Left lung (tissue), 10 donors: Measurements from ENCODE around the gene LYST. TPM values are rescaled to one million over a fixed set of nuclear protein-coding genes. Genes with fewer than 3 reads are reported as not detected.
A peak's percentile ranks its signal among the peaks of the same experiment; 100 is the strongest.

Experiments used
- ATAC-seq: fragments of 200-7000 bp; cut with Tn5 transposase; one replicate; pipeline ENCODE4 v1.9.1; 2020; ENCODE audit warnings: moderate library complexity
- DNase-seq, 4 donors: peaks; one replicate each; pipeline ENCODE4 v3.0.0-alpha.2; 2013 to 2020
- H3K27ac ChIP-seq, 2 donors: fragments of 200-600 bp; sonication (generic) in 1 of 2; one replicate each; pipeline versions ENCODE4 v1.5.0 to v1.8.0; 2020 to 2021
- H3K27me3 ChIP-seq, 2 donors: fragments of 200-600 bp; sonication (generic) in 1 of 2; one replicate each; pipeline versions ENCODE4 v1.5.0 to v1.8.0; 2020 to 2021
- H3K36me3 ChIP-seq, 2 donors: fragments of 200-600 bp; sonication (generic) in 1 of 2; one replicate each; pipeline versions ENCODE4 v1.5.0 to v1.8.0; 2020 to 2021
- H3K4me1 ChIP-seq, 2 donors: fragments of 200-600 bp; one replicate each; pipeline ENCODE4 v1.8.0; 2021
- H3K4me3 ChIP-seq, 2 donors: fragments of 200-600 bp; sonication (generic) in 1 of 2; one replicate each; pipeline versions ENCODE4 v1.5.0 to v1.8.0; 2020 to 2021; ENCODE audit warnings: mild to moderate bottlenecking in 1 of 2
- H3K9me3 ChIP-seq, 2 donors: fragments of 200-600 bp; sonication (generic) in 1 of 2; one replicate each; pipeline versions ENCODE4 v1.5.0 to v1.8.0; 2020 to 2021
- intact Hi-C, 2 donors: fragments of 100-400 bp; cut with DNase I; formaldehyde crosslinking; loops; one replicate each; pipeline versions ENCODE4 v1.11.2 to v1.14.2; 2022
- polyA plus RNA-seq, 6 donors: library from polyadenylated mRNA; unstranded; fragments of 120-200 nt; gene quantifications; one replicate each; pipeline ENCODE4 v1.2.1, GENCODE V29; 2013; ENCODE audit not compliant: insufficient read length in 6 of 6
- total RNA-seq, 2 donors: library from RNA; stranded (reverse); fragmentation: NEBNext Ultra II Directional; extraction: Animal tissue kit (Norgen Biotek cat#: 25700); gene quantifications; one replicate each; pipeline ENCODE4 v1.2.1, GENCODE V29; 2021
- TF ChIP-seq, protein P1 (sequence below), 2 donors: fragments of 200-600 bp; sonication (generic) in 1 of 2; IDR thresholded peaks; one replicate each; pipeline versions ENCODE4 v1.5.0 to v1.8.0; 2021; ENCODE audit warnings: antibody characterized with exemption in 2 of 2
- donor health status: DM: no; HTN: yes; CAD: no.
- donor health status: DM: no; HTN: no; CAD: no.

The LYST gene
- total and polyA plus RNA-seq, 8 donors: 10.3 to 64.9 (median 13.0) TPM

DNA sequence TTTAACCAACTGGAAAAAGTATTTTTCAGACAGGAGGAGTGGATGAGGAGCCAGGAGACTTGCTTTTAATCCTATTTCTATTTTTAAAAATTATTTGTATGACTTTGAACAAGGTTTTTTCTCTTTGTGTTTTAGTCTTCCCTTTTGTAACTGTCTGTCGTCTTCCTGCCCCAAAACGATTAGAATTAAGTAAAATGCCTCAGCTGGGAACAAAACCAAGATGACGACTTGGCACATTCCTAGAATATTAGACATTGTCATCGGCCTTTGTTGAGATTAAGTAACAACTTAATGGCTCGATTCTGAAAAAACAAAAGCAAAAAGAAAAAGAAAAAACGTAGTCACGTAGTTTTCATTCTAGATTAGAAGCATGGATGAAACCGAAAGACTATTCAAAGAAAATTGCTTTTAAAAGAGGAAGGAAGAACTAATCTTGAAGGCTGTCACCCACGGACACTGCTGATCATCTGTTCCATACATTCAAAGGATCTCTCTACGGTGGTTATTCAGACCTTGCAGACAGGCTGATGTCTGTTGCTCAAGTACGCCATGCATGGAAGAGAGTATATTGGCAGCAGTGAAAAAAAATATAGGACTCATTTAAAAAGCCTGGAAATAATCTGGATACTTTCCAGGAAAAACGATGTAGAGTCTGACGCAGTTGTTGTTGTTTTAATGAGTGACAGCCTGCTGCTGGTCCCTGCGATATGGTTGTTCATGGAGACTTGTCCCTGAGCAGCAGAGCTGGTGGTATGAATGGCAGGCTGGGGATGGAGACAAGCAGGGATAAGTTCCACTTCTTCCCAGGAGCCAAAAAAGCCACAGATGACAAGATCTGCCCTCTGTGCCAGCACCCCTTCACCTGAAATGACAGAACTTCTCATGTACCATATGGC lies 234.0 kb downstream of the LYST start:
- Histone ChIP-seq H3K36me3 (no peaks in the 10 kb centered on the region), H3K9me3 (no peaks in the 10 kb centered on the region), H3K27ac (no peak overlapping the region), H3K27me3 (peaks cover 0 to 19% of the 10 kb centered on the region in 2 donors), H3K4me1 (peaks cover 0 to 5% of the 10 kb centered on the region in 2 donors), H3K4me3 (no peak overlapping the region)
- ATAC-seq: no peak
- DNase-seq: peak in 2 of 4 donors; percentile 22 to 48
- TF ChIP-seq, protein P1, sequence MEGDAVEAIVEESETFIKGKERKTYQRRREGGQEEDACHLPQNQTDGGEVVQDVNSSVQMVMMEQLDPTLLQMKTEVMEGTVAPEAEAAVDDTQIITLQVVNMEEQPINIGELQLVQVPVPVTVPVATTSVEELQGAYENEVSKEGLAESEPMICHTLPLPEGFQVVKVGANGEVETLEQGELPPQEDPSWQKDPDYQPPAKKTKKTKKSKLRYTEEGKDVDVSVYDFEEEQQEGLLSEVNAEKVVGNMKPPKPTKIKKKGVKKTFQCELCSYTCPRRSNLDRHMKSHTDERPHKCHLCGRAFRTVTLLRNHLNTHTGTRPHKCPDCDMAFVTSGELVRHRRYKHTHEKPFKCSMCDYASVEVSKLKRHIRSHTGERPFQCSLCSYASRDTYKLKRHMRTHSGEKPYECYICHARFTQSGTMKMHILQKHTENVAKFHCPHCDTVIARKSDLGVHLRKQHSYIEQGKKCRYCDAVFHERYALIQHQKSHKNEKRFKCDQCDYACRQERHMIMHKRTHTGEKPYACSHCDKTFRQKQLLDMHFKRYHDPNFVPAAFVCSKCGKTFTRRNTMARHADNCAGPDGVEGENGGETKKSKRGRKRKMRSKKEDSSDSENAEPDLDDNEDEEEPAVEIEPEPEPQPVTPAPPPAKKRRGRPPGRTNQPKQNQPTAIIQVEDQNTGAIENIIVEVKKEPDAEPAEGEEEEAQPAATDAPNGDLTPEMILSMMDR (IDR thresholded peaks at IDR 0.05): no peak
- intact Hi-C loops: no loop called here

DNA sequence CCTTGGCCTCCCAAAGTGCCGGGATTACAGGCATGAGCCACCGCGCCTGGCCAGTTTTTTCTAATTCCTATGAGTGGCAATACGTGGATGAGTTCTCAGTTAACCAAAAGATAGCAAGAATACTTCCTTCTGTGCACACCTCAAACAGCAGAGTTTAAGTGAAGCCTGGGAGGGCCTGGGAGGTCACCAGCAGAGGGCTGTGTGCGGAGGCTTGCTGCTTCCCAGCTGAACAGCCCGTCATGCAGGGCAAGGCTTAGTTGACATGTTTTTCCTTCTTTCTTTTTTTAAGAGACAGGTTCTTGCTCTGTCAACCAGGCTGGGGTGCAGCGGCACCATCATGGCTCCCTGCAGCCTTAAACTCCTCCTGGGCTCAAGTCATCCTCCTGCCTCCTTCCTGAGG lies 234.9 kb downstream of the LYST start:
- no peaks in the 10 kb centered on the region for H3K36me3 ChIP-seq
- intact Hi-C loops: no loop called here
- DNase-seq: no peak

DNA sequence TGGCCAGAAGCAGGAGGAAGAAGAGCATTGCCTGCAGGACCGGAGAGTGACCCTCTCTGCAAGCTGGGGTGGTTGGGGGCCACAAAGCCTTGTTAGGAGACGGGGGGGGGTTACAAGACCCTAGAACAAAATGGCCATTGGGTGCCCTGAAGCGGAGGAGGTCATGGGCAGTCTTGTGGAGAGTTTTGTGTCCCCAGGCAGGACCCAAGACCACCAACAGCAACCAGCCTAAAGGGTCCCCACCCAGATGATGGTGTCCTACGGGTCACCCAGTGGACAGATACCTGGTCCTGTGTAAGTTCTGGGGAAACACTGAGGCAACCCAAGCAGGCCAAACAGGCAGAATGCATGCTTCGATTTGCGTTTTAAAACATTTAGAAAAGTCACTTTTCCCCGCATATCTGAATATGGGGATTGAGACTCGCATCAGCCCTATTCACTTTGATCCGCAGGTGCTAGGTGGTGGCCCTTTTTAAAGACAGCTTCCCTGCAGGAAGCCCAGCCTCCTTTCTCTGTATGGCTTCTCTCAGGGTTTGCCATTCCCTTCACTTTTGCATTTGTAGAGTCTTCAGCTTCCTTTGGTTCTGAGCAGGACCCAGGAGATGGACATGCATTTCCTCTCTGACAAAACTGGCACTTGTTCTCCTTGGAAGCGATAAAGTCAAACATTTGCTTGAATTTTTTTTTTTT lies 238.2 kb downstream of the LYST start:
- peaks cover 0 to 5% of the 10 kb centered on the region in 2 donors for H3K4me1 ChIP-seq
- H3K36me3 ChIP-seq: no peaks in the 10 kb centered on the region
- DNase-seq (no peak), ATAC-seq (no peak)
- TF ChIP-seq, protein P1 (IDR thresholded peaks at IDR 0.05): no peak
- intact Hi-C loops: no loop called here
- H3K27ac ChIP-seq: no peak overlapping the region
- no peaks in the 10 kb centered on the region for H3K9me3 ChIP-seq
- H3K4me3 ChIP-seq: no peak overlapping the region
- peaks cover 0 to 14% of the 10 kb centered on the region in 2 donors for H3K27me3 ChIP-seq

More for the DNA sequence above, 234.9 kb downstream of the LYST start:
- Histone ChIP-seq H3K27me3 (peaks cover 0 to 19% of the 10 kb centered on the region in 2 donors), H3K4me1 (peaks cover 0 to 5% of the 10 kb centered on the region in 2 donors), H3K9me3 (no peaks in the 10 kb centered on the region), H3K4me3 (no peak overlapping the region), H3K27ac (no peak overlapping the region)
- ATAC-seq: no peak
- TF ChIP-seq, protein P1 (IDR thresholded peaks at IDR 0.05): no peak

DNA sequence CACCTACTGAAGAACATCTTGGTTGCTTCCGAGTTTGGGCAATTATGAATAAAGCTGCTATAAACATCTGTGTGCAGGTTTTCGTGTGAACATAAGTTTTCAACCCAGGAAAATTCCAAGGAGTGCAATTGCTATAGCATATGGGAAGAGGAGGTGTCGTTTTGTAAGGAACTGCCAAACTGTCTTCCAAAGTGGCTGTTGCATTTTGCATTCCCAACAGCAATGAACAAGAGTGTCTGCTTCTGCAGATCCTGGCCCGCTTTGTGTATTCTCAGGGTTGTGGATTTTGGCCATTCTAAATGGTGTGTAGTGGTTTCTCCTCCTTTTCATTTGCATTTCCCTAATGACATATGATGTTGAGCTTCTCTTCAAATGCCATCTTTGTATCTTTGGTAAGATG lies 240.9 kb downstream of the LYST start:
- ATAC-seq: no peak
- H3K9me3 ChIP-seq: no peaks in the 10 kb centered on the region

More for the DNA sequence above, 240.9 kb downstream of the LYST start:
- TF ChIP-seq, protein P1 (IDR thresholded peaks at IDR 0.05): no peak
- Histone ChIP-seq H3K27me3 (peaks cover 0 to 16% of the 10 kb centered on the region in 2 donors), H3K4me3 (no peak overlapping the region), H3K27ac (no peak overlapping the region), H3K36me3 (no peaks in the 10 kb centered on the region), H3K4me1 (no peaks in the 10 kb centered on the region)
- DNase-seq: no peak
- intact Hi-C loops: no loop called here
